Measurements from ENCODE around the gene SPATA31C1. TPM values are rescaled to one million over a fixed set of nuclear protein-coding genes. Genes with fewer than 3 reads are reported as not detected.

Gene SPATA31C1
- total and polyA plus RNA-seq, 2 donors (not counting 3 experiments of a cell fraction or from before 2014, with no cell fraction given), result not detected

GRCh38 chr9:87888501-87888900, 29.3 kb upstream of the SPATA31C1 start:
- H3K4me3 ChIP-seq (replicated peaks in 1 of 3; ENCODE audit: insufficient read depth in 1 of 3, low read depth in 1 of 3, low read length in 3 of 3), result no peak overlapping the region

More at GRCh38 chr9:87888501-87888900, 29.3 kb upstream of the SPATA31C1 start:
- Histone ChIP-seq H3K4me2 (ENCODE audit: insufficient read depth, low read length) (no peak overlapping the region), H3K79me2 (ENCODE audit: control insufficient read depth, insufficient read depth, low read length) (no peaks in the 10 kb centered on the region), H2AFZ (ENCODE audit: low read depth, low read length) (no peak overlapping the region), H3K9ac (replicated peaks; ENCODE audit: extremely low read depth, insufficient read depth, low read length) (no peak overlapping the region), H3K9me1 (replicated peaks; ENCODE audit: control insufficient read depth, extremely low read depth, insufficient read depth, low read length) (no peaks in the 10 kb centered on the region), H4K20me1 (replicated peaks; ENCODE audit: control insufficient read depth, extremely low read depth, insufficient read depth, low read length) (no peaks in the 10 kb centered on the region), H3K27me3 (ENCODE audit: control insufficient read depth in 2 of 2, insufficient read depth in 2 of 2, low read length in 2 of 2) (no peaks in the 10 kb centered on the region), H3K27ac (ENCODE audit: insufficient read depth, low read depth, low read length) (no peak overlapping the region), H3K4me1 (ENCODE audit: control insufficient read depth, extremely low read depth, insufficient read depth, low read length) (no peaks in the 10 kb centered on the region), H3K9me3 (replicated peaks; ENCODE audit: control insufficient read depth, insufficient read depth, low read length) (no peaks in the 10 kb centered on the region), H3K36me3 (ENCODE audit: control insufficient read depth in 2 of 2, extremely low read depth in 1 of 2, insufficient read depth in 2 of 2, low read length in 2 of 2) (no peaks in the 10 kb centered on the region)
- intact Hi-C loops (cut with micrococcal nuclease), result no loop called here
- TF ChIP-seq EZH2 (IDR thresholded peaks at IDR 0.05; ENCODE audit: borderline replicate concordance, low read depth, low read length, severe bottlenecking) (no peak), MYC (IDR thresholded peaks at IDR 0.05; ENCODE audit: low read depth, low read length) (no peak), GATA2 (IDR thresholded peaks at IDR 0.05; ENCODE audit: insufficient read depth, insufficient read length, low read depth, low read length) (no peak), JUN (IDR thresholded peaks at IDR 0.05; ENCODE audit: borderline replicate concordance, insufficient read depth, insufficient read length, low read depth) (no peak), FOS (IDR thresholded peaks at IDR 0.05; ENCODE audit: borderline replicate concordance, insufficient read depth, low read length) (no peak), POLR2A (IDR thresholded peaks at IDR 0.05; ENCODE audit: low read depth, low read length) (no peak), CTCF (IDR thresholded peaks at IDR 0.05; ENCODE audit: extremely low read depth in 1 of 2, insufficient read depth in 1 of 2, low read depth in 1 of 2, low read length in 2 of 2) (no peak), POLR2AphosphoS5 (IDR thresholded peaks at IDR 0.05; ENCODE audit: insufficient read depth, low read depth, low read length) (no peak), MAX (IDR thresholded peaks at IDR 0.05; ENCODE audit: insufficient read depth, insufficient read length) (no peak)
- dilution Hi-C loops (cut with MboI; ENCODE audit: extremely low pct_ligation_motif_present, low sequenced_read_pairs), result no loop called here
- ChIA-PET POLR2A (no interaction called here), CTCF (no interaction called here)
- DNase-seq (ENCODE audit: low read depth, low spot score) (no peak), FAIRE-seq (no peak)
- no TSS peak for BruUV-seq (replicated peaks)
